ENCODE data around the gene ISYNA1. TPM values are rescaled to one million over a fixed set of nuclear protein-coding genes. Genes with fewer than 3 reads are reported as not detected.

The ISYNA1 gene
- total and polyA plus RNA-seq, 9 donors = 85.8 to 221 (median 165) TPM

DNA sequence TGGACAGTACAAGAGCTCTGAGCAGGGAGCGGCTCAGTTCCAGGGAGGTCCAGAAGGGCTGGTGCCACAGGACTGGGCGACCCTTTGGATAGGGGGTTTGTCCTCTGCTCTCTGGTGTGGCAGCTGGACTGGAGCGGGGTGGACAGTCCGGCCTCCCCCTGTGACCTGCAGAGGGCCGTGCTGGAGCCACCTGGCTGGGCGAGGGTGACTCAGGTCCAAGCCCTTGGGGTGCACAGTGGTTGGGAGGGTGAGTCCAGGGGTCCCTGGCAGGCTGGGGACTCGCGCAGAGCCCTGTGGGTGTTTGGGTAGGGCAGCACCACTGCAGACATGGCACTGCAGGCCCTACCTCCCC, 11.5 kb downstream of the ISYNA1 start:
- no peak overlapping the region for H3K4me3 ChIP-seq (ENCODE audit: low read length)

DNA sequence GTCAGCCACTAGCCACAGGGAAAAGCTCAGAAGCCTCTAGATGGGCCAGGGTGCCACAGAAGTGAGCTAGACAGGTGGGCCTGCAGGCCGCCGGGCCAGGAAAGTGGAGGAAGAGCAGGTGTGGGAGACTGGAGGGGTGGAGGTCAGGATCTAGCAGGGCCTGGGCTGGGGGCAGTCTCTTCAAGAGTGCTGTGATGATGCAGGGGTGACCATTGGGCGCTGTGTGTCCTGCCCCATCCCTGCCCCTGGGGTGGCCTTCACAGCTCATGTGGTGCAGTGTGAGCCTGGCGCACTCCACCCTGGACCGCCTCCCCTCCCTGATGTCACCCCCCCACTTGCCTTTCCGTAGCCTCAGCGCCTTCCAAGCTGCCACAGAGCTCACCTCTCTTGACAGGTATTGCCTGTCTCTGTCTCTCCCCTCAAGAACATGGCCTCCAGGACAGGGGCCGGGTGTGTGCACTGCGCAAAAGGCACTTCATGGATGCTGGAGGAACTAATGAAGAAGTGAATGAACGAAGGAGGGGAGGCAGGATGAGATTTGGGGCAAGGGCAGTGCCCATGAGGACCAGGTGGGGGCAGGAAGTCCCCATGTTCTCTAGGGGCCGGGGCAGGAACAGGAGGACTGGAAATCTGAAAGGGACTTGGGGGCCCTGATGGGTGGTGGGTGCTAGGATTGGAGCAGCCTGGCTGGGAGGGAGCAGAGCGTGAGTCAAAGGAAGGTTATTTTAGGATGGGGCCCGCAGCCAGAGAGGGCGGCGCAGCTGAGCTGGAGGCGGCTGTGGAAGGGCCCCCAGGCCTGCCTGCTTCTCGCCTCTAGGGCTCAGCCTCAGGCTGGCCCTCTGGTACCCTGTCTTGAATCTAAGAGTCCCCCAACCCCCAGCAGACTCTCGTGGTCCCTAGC, 12.2 kb downstream of the ISYNA1 start:
- peak; percentile 86 for DNase-seq
- Histone ChIP-seq H3K36me3 (ENCODE audit: control insufficient read depth, insufficient read depth, low read length) (peaks cover 19% of the 10 kb centered on the region), H3K9me3 (replicated peaks; ENCODE audit: control insufficient read depth, low read depth, low read length) (no peaks in the 10 kb centered on the region), H3K4me1 (ENCODE audit: control insufficient read depth, insufficient read depth, low read length) (peaks cover 95% of the 10 kb centered on the region), H3K27ac (ENCODE audit: low read length) (peak overlapping the region; percentile 87), H3K4me3 (ENCODE audit: low read length) (no peak overlapping the region), H3K27me3 (ENCODE audit: control insufficient read depth, insufficient read depth, low read length) (no peaks in the 10 kb centered on the region)
- 63% methylated on average over 12 of the region's 18 CpGs for WGBS (ENCODE audit: insufficient coverage)

More for the DNA sequence above, 11.5 kb downstream of the ISYNA1 start:
- 70% methylated on average over 5 of the region's 8 CpGs for WGBS (ENCODE audit: insufficient coverage)
- no peak for DNase-seq
- H3K27ac ChIP-seq (ENCODE audit: low read length) = peak overlapping the region; percentile 71
- peaks cover 20% of the 10 kb centered on the region for H3K36me3 ChIP-seq (ENCODE audit: control insufficient read depth, insufficient read depth, low read length)
- H3K9me3 ChIP-seq (replicated peaks; ENCODE audit: control insufficient read depth, low read depth, low read length) = no peaks in the 10 kb centered on the region
- peaks cover 89% of the 10 kb centered on the region for H3K4me1 ChIP-seq (ENCODE audit: control insufficient read depth, insufficient read depth, low read length)
- H3K27me3 ChIP-seq (ENCODE audit: control insufficient read depth, insufficient read depth, low read length) = no peaks in the 10 kb centered on the region

DNA sequence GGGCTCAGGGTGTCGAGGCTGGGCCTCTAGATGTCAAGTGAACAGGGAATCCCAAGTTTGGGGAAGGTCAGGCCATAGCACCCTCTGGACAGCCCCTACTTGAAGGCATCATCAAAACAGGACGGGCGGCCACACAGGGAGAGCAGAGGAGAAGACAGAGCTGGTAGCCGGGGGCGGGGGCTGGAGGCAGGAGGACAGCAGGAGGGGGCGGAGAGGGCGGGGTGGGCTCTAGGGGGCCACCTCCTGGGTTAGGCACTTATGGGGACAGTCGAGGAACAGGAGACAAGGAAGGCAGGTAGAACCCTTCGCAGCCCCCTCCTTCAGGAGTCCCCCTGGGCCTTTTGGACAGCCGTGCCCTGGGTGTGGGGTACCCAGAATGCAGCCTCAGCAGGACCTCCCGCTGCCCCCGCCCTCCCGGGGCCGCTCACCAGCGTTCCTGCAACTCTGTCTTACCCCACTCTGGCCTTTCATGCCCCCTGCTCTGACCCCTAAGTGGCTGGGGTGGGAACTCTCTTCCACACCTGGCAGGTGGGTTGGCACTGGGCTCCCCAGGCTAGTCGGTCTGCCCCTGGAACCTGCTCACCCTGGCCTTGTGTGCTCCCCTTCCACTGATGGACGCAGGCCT, 12.9 kb downstream of the ISYNA1 start:
- Histone ChIP-seq H3K36me3 (ENCODE audit: control insufficient read depth, insufficient read depth, low read length) (peaks cover 17% of the 10 kb centered on the region), H3K27me3 (ENCODE audit: control insufficient read depth, insufficient read depth, low read length) (no peaks in the 10 kb centered on the region), H3K27ac (ENCODE audit: low read length) (peak overlapping the region; percentile 87), H3K4me1 (ENCODE audit: control insufficient read depth, insufficient read depth, low read length) (peaks cover 99% of the 10 kb centered on the region), H3K9me3 (replicated peaks; ENCODE audit: control insufficient read depth, low read depth, low read length) (no peaks in the 10 kb centered on the region), H3K4me3 (ENCODE audit: low read length) (no peak overlapping the region)
- WGBS (ENCODE audit: insufficient coverage) = 68% methylated on average over 10 of the region's 17 CpGs
- DNase-seq = no peak

DNA sequence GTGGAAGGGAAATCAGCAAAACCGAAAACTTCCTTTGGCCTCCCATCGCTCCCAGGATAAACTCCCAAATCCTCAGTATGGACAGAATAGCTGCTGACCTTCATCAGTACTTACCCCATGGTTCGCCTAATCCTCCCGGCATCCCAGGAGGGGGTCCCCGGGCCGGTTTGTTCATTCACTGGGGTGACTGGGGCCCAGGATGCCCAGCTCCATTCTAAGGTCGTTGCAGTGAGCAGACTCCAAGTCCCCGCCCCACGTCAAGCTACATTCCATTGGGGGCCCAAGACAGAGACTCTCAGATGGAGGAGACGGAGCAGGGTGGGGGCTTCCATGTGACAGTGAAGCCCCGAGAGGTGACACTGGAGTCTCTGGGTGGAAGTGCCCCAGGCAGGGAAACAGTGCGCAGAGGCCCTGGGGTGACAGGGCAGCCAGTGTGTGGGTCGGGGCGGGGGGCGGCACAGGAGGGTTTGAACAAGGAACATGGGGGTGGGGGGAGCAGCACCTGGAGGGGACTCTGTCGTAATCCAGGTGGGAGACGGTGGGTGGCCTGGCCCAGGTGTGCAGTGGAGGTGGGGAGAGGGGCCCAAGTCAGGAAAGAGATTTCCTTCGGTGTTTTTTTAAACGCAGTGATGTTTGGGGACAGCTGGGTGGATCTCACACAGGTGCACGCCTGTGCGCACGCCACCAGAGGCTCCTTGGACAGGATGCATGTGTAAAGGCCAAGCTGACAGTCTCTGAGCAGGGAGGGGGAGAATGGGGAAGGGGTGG, 13.6 kb downstream of the ISYNA1 start:
- Histone ChIP-seq H3K27ac (ENCODE audit: low read length) (peak overlapping the region; percentile 13), H3K9me3 (replicated peaks; ENCODE audit: control insufficient read depth, low read depth, low read length) (no peaks in the 10 kb centered on the region), H3K4me3 (ENCODE audit: low read length) (no peak overlapping the region), H3K36me3 (ENCODE audit: control insufficient read depth, insufficient read depth, low read length) (peaks cover 17% of the 10 kb centered on the region), H3K4me1 (ENCODE audit: control insufficient read depth, insufficient read depth, low read length) (peaks cover 93% of the 10 kb centered on the region), H3K27me3 (ENCODE audit: control insufficient read depth, insufficient read depth, low read length) (no peaks in the 10 kb centered on the region)
- DNase-seq = no peak
- 46% methylated on average over 15 of the region's 22 CpGs for WGBS (ENCODE audit: insufficient coverage)

DNA sequence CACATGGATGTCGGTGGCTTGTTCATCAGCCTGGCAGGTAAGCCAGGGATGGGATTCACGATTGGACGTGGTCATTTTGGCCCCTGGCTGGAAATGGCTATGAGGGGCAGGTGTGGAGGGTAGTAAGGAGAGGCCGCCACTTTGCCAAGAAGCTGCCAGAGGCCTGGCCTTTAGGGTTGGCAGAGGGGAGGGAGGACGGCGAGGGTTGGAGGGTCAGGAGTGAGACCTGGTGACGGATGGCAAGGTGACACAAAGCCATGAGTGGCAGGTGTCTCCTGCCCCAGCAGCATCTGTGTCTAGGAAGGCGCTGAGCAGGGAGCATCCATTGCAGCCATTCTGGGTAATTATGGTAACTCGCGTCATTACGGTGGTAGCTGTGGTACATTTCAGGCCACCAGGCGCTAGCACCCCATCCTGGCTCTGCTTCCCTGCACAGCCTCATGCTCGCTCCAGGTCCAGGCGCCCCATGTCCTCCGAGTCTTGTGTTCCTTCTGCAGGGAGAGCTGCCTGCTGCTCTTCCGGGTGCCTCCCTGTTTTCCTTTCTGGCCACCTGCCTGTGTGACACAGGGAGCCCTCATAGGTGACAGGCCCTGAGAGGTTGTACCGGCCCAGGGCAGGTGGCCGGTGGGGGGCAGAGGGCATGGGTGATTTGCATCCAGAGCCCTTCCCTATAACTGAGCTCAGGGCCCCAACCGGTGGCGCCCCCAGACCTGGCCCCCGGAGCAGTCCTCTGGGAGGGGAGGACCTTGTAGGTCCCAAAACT, 14.5 kb downstream of the ISYNA1 start:
- no peaks in the 10 kb centered on the region for H3K27me3 ChIP-seq (ENCODE audit: control insufficient read depth, insufficient read depth, low read length)
- WGBS (ENCODE audit: insufficient coverage) = 79% methylated on average over 16 of the region's 21 CpGs
- DNase-seq = peak; percentile 23
- peaks cover 91% of the 10 kb centered on the region for H3K4me1 ChIP-seq (ENCODE audit: control insufficient read depth, insufficient read depth, low read length)
- H3K36me3 ChIP-seq (ENCODE audit: control insufficient read depth, insufficient read depth, low read length) = peaks cover 17% of the 10 kb centered on the region
- H3K4me3 ChIP-seq (ENCODE audit: low read length) = no peak overlapping the region
- H3K9me3 ChIP-seq (replicated peaks; ENCODE audit: control insufficient read depth, low read depth, low read length) = no peaks in the 10 kb centered on the region
- peak overlapping the region; percentile 13 for H3K27ac ChIP-seq (ENCODE audit: low read length)

DNA sequence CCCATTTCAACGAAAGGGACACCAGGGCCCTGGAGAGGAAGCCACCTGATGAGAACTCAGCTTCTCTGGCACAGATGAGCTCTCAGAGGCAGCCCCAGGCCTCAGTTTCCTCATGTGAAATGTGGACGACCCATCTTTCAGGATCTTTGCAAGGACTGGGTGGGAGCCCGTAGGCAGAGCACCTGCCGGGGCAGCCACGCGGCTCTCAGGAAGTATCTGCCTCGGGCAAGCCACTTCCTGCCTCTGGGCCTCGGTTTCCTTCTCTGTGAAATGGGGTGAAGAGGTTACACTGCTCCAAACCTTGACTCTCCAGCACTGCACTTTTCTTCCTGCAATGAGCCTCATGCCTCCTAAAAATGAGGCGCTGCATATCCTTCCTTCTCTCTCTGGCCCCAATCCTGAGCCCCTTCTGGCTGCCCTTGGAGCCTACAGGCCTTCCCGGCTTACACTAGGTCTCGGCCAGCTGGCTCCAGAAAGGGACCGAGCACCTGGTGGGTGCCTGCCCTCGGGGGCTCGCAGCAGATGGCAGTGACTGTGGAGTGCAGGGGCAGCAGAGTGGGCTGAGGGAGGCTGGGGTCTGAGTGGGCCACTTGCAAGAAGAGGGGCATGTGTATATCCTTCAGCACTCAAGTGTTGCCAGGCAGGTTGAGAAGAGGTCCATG, 15.3 kb downstream of the ISYNA1 start:
- Histone ChIP-seq H3K27ac (ENCODE audit: low read length) (no peak overlapping the region), H3K4me1 (ENCODE audit: control insufficient read depth, insufficient read depth, low read length) (peaks cover 91% of the 10 kb centered on the region), H3K27me3 (ENCODE audit: control insufficient read depth, insufficient read depth, low read length) (no peaks in the 10 kb centered on the region), H3K36me3 (ENCODE audit: control insufficient read depth, insufficient read depth, low read length) (peaks cover 13% of the 10 kb centered on the region), H3K9me3 (replicated peaks; ENCODE audit: control insufficient read depth, low read depth, low read length) (no peaks in the 10 kb centered on the region), H3K4me3 (ENCODE audit: low read length) (no peak overlapping the region)
- 58% methylated on average over 8 of the region's 14 CpGs for WGBS (ENCODE audit: insufficient coverage)
- peak; percentile 18 for DNase-seq

DNA sequence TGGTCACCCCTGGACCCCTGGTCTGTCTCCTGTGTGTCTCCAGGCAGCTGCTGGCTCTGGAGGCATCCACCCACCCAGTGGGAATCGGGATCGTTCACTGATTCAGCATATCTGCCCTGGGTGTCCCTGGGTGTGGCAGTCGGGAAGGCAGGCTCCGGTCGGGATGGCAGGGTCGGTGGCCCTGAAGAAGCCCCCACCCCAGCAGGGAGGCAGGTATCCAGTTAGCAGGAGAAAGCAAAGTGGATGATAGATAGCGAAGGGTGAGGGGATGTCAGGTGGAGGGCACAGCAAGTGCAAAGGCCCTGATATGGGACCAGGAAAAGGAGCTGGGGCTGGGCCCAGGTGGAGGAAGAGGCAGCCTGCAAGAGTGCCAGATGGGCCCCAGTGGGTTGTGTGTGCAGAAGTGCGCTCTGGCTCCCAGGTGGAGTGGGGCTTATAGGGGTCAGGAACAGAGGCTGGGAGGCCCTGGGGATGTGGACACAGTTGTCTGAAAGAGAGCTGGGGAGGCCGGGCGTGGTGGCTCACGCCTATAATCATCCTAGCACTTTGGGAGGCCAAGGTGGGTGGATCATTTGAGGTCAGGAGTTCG, 16.5 kb downstream of the ISYNA1 start:
- 70% methylated on average over 6 of the region's 12 CpGs for WGBS (ENCODE audit: insufficient coverage)
- H3K27me3 ChIP-seq (ENCODE audit: control insufficient read depth, insufficient read depth, low read length) = peaks cover 2% of the 10 kb centered on the region
- DNase-seq = peak; percentile 20
- peaks cover 89% of the 10 kb centered on the region for H3K4me1 ChIP-seq (ENCODE audit: control insufficient read depth, insufficient read depth, low read length)
- H3K4me3 ChIP-seq (ENCODE audit: low read length) = no peak overlapping the region
- no peak overlapping the region for H3K27ac ChIP-seq (ENCODE audit: low read length)
- peaks cover 7% of the 10 kb centered on the region for H3K36me3 ChIP-seq (ENCODE audit: control insufficient read depth, insufficient read depth, low read length)
- H3K9me3 ChIP-seq (replicated peaks; ENCODE audit: control insufficient read depth, low read depth, low read length) = no peaks in the 10 kb centered on the region

DNA sequence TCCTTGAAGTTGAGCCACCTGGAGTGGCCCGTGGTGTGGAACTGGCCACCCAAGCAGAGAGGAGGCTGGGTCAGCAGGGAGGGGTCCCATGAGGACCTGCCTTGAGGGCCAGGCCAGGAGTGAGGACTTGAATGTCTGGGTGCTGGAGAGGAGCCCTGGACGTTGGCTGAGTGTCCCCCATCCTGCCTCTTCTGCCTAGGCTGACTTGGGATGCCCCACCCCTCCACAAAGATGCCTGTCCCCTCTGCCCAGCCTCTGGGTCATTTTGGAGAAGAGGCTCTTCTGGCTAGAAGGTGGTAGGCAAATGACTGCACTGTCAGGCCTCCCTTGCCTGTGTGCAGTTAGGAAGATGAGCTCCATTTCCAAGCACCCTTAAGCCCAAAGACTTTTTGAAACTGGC, 17.0 kb downstream of the ISYNA1 start:
- Histone ChIP-seq H3K27ac (ENCODE audit: low read length) (no peak overlapping the region), H3K36me3 (ENCODE audit: control insufficient read depth, insufficient read depth, low read length) (peaks cover 7% of the 10 kb centered on the region), H3K9me3 (replicated peaks; ENCODE audit: control insufficient read depth, low read depth, low read length) (no peaks in the 10 kb centered on the region), H3K4me1 (ENCODE audit: control insufficient read depth, insufficient read depth, low read length) (peaks cover 89% of the 10 kb centered on the region), H3K27me3 (ENCODE audit: control insufficient read depth, insufficient read depth, low read length) (peaks cover 2% of the 10 kb centered on the region), H3K4me3 (ENCODE audit: low read length) (peak overlapping the region; percentile 77)
- DNase-seq = peak; percentile 34
- WGBS (ENCODE audit: insufficient coverage) = 0% methylated on average over 1 of the region's 2 CpGs
